GM06990 (cell line): ENCODE results near the gene C1orf226.

Experiments
- DNase-seq: peaks from one replicate; pipeline ENCODE4 v3.0.0-alpha.2; 2011; ENCODE audit not compliant: insufficient read length; ENCODE audit errors: extremely low read depth
- H3K27me3 ChIP-seq: replicated peaks from 2 replicates; pipeline ENCODE4 v1.6.0; 2011; ENCODE audit warnings: low read length; ENCODE audit not compliant: control insufficient read depth, insufficient read depth
- H3K36me3 ChIP-seq: 2 replicates; pipeline ENCODE4 v1.5.1; 2011; ENCODE audit warnings: low read length; ENCODE audit not compliant: control insufficient read depth, insufficient read depth
- H3K4me3 ChIP-seq: replicated peaks from 2 replicates; pipeline ENCODE4 v1.5.1; 2011; ENCODE audit warnings: low read depth, mild to moderate bottlenecking, control low read depth, low read length
- TF ChIP-seq, protein P1 (sequence below): IDR thresholded peaks from 2 replicates; pipeline ENCODE4 v1.5.1; 2011; ENCODE audit warnings: low read length, control low read depth, mild to moderate bottlenecking, inconsistent platforms; ENCODE audit not compliant: insufficient read depth, poor library complexity, severe bottlenecking

The C1orf226 gene

GRCh38 chr1:162381383-162381782 lies at the start of gene C1orf226:
Gene C1orf226 (plus strand): TSS chr1:162381728. CDS start chr1:162381902, 174 bp downstream.
- no peak for DNase-seq
- Histone ChIP-seq H3K4me3 (no peak within 1 kb of the TSS), H3K27me3 (no peaks in the 10 kb centered on the region; the same call in none of the 2 replicates), H3K36me3 (no peaks in the 10 kb centered on the region)
- TF ChIP-seq, protein P1, sequence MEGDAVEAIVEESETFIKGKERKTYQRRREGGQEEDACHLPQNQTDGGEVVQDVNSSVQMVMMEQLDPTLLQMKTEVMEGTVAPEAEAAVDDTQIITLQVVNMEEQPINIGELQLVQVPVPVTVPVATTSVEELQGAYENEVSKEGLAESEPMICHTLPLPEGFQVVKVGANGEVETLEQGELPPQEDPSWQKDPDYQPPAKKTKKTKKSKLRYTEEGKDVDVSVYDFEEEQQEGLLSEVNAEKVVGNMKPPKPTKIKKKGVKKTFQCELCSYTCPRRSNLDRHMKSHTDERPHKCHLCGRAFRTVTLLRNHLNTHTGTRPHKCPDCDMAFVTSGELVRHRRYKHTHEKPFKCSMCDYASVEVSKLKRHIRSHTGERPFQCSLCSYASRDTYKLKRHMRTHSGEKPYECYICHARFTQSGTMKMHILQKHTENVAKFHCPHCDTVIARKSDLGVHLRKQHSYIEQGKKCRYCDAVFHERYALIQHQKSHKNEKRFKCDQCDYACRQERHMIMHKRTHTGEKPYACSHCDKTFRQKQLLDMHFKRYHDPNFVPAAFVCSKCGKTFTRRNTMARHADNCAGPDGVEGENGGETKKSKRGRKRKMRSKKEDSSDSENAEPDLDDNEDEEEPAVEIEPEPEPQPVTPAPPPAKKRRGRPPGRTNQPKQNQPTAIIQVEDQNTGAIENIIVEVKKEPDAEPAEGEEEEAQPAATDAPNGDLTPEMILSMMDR: no peak

GRCh38 chr1:162333991-162334390 lies 47.5 kb upstream of the C1orf226 start:
- no peaks in the 10 kb centered on the region for H3K36me3 ChIP-seq
- TF ChIP-seq, protein P1: no peak
- DNase-seq: no peak
- H3K4me3 ChIP-seq: no peak overlapping the region
- H3K27me3 ChIP-seq: no peaks in the 10 kb centered on the region

GRCh38 chr1:162335126-162335525 lies 46.4 kb upstream of the C1orf226 start:
- Histone ChIP-seq H3K4me3 (no peak overlapping the region), H3K27me3 (no peaks in the 10 kb centered on the region), H3K36me3 (no peaks in the 10 kb centered on the region)
- no peak for DNase-seq
- TF ChIP-seq, protein P1: no peak

GRCh38 chr1:162336621-162337285 lies 44.8 kb upstream of the C1orf226 start:
- no peak for DNase-seq
- H3K36me3 ChIP-seq: no peaks in the 10 kb centered on the region
- H3K27me3 ChIP-seq: no peaks in the 10 kb centered on the region; the same call in 1 of the 2 replicates
- TF ChIP-seq, protein P1: no peak
- H3K4me3 ChIP-seq: no peak overlapping the region

DNA sequence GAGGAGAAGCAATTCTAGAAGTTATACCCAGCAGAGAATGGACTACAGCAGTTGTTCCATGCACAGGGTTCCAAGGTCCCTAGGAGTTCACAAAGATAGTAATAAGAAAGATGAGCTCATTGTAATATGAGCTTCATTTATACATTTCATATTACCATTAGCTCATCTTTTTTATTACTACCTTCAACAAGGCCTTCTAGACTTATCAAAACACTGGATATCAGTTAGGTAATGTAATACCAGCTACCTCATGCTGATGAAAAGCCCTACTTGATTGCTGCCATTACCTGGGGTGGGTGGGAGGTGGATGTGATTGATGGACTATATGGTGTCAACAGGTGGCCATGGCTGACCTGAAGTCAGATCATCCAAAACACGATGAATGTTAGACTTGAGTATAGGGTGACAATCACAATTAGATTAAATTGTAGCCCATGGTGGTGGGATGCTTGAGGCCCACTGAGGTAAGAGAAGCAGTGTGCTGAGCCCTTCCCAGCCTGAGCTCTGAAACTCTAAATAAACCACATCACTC lies 39.0 kb upstream of the C1orf226 start:
- Histone ChIP-seq H3K4me3 (no peak overlapping the region), H3K36me3 (no peaks in the 10 kb centered on the region), H3K27me3 (no peaks in the 10 kb centered on the region; the same call in 1 of the 2 replicates)
- TF ChIP-seq, protein P1: no peak
- DNase-seq: no peak
